Endothelial cell of umbilical vein (primary cell): ENCODE results near the gene SLC66A2. TPM values are rescaled to one million over a fixed set of nuclear protein-coding genes. Genes with fewer than 3 reads are reported as not detected.

Experiments used
- BruUV-seq: library from RNA; stranded (reverse); fragments of 400-500 nt; replicated peaks from 2 replicates; lab custom pipeline; 2021; lab: Mats Ljungman, UMichigan
- CTCF ChIA-PET: fragments of 300-600, 350-600 bp; sonication (Branson Sonifier 250); formaldehyde crosslinking; loops from one replicate; lab custom pipeline; 2021; ENCODE audit warnings: antibody characterized with exemption, inconsistent platforms; lab: Charles Lee
- POLR2A ChIA-PET: fragments of 300-600, 350-600 bp; sonication (Branson Sonifier 250); formaldehyde crosslinking; loops from one replicate; lab custom pipeline; 2021; ENCODE audit warnings: antibody characterized with exemption, inconsistent platforms; lab: Charles Lee
- DNase-seq: peaks from one replicate; pipeline ENCODE4 v3.0.0-alpha.2; 2011; ENCODE audit warnings: low read depth, low spot score
- FAIRE-seq: peaks from 2 replicates; lab custom pipeline; 2011; peaks lifted over from hg19 to GRCh38; lab: Jason Lieb, UNC
- H2AFZ ChIP-seq: 2 replicates; pipeline ENCODE4 v1.6.0; 2012; ENCODE audit warnings: low read depth, low read length, control low read depth, inconsistent platforms
- H3K27ac ChIP-seq: 2 replicates; pipeline ENCODE4 v1.5.1; 2011; ENCODE audit warnings: low read depth, mild to moderate bottlenecking, control low read depth, low read length, moderate library complexity; ENCODE audit not compliant: insufficient read depth
- H3K27me3 ChIP-seq, 2 experiments: 2 replicates each; pipeline versions ENCODE4 v1.6.0 to v1.6.1; 2011; ENCODE audit warnings: low read length in 2 of 2, mixed read lengths in 1 of 2; ENCODE audit not compliant: control insufficient read depth in 2 of 2, insufficient read depth in 2 of 2
- H3K36me3 ChIP-seq, 2 experiments: 2 replicates in 1 of 2; 3 replicates in 1 of 2; pipeline ENCODE4 v1.5.1; 2011; ENCODE audit warnings: low read length in 2 of 2, mild to moderate bottlenecking in 1 of 2, moderate library complexity in 1 of 2; ENCODE audit not compliant: control insufficient read depth in 2 of 2, insufficient read depth in 2 of 2; ENCODE audit errors: extremely low read depth in 1 of 2
- H3K4me1 ChIP-seq: 3 replicates; pipeline ENCODE4 v1.5.1; 2011; ENCODE audit warnings: mild to moderate bottlenecking, low read length; ENCODE audit not compliant: control insufficient read depth, insufficient read depth; ENCODE audit errors: extremely low read depth
- H3K4me2 ChIP-seq: 2 replicates; pipeline ENCODE4 v1.6.1; 2011; ENCODE audit warnings: low read length, control low read depth, mixed read lengths; ENCODE audit not compliant: insufficient read depth
- H3K4me3 ChIP-seq, 3 experiments: fragments of 200-600 bp in 1 of 3; sonication (generic), shearing (Covaris generic) in 1 of 3; replicated peaks in 1 of 3; 2 replicates each; pipeline ENCODE4 v1.5.1; 2011 to 2016; ENCODE audit warnings: control low read depth in 3 of 3, low read length in 3 of 3, mild to moderate bottlenecking in 2 of 3, inconsistent platforms in 1 of 3, low read depth in 1 of 3, moderate library complexity in 1 of 3; ENCODE audit not compliant: insufficient read depth in 1 of 3
- H3K79me2 ChIP-seq: 2 replicates; pipeline ENCODE4 v1.6.0; 2012; ENCODE audit warnings: low read length, inconsistent platforms; ENCODE audit not compliant: control insufficient read depth, insufficient read depth
- H3K9ac ChIP-seq: replicated peaks from 2 replicates; pipeline ENCODE3; 2011; ENCODE audit warnings: low read length, control low read depth; ENCODE audit not compliant: insufficient read depth; ENCODE audit errors: extremely low read depth
- H3K9me1 ChIP-seq: replicated peaks from 3 replicates; pipeline ENCODE4 v1.6.0; 2011; ENCODE audit warnings: mild to moderate bottlenecking, low read length; ENCODE audit not compliant: control insufficient read depth, insufficient read depth; ENCODE audit errors: extremely low read depth
- H3K9me3 ChIP-seq: replicated peaks from 2 replicates; pipeline ENCODE4 v1.5.1; 2012; ENCODE audit warnings: low read length, inconsistent platforms; ENCODE audit not compliant: control insufficient read depth, insufficient read depth
- H4K20me1 ChIP-seq: replicated peaks from 2 replicates; pipeline ENCODE3; 2011; ENCODE audit warnings: mild to moderate bottlenecking, low read length; ENCODE audit not compliant: control insufficient read depth, insufficient read depth; ENCODE audit errors: extremely low read depth
- CTCF ChIP-seq, 2 donors: IDR thresholded peaks; 1 replicate in 1 of 2; 2 replicates in 1 of 2; pipeline ENCODE4 v1.5.1; 2011; ENCODE audit warnings: low read length in 2 of 2, mild to moderate bottlenecking in 2 of 2, moderate library complexity in 2 of 2, control low read depth in 1 of 2, inconsistent platforms in 1 of 2, low read depth in 1 of 2; ENCODE audit not compliant: insufficient read depth in 1 of 2; ENCODE audit errors: extremely low read depth in 1 of 2
- EZH2 ChIP-seq: IDR thresholded peaks from 2 replicates; pipeline ENCODE4 v1.6.1; 2012; ENCODE audit warnings: borderline replicate concordance, low read depth, mild to moderate bottlenecking, moderate library complexity, low read length, inconsistent platforms; ENCODE audit not compliant: severe bottlenecking
- FOS ChIP-seq: IDR thresholded peaks from 2 replicates; pipeline ENCODE4 v1.6.1; 2011; ENCODE audit warnings: mild to moderate bottlenecking, low read length, moderate library complexity, borderline replicate concordance; ENCODE audit not compliant: insufficient read depth
- GATA2 ChIP-seq: IDR thresholded peaks from 2 replicates; pipeline ENCODE4 v1.7.0; 2011; ENCODE audit warnings: low read depth, mild to moderate bottlenecking, moderate library complexity, mixed read lengths, low read length; ENCODE audit not compliant: insufficient read length, insufficient read depth
- JUN ChIP-seq: IDR thresholded peaks from 2 replicates; pipeline ENCODE4 v1.6.1; 2011; ENCODE audit warnings: borderline replicate concordance, low read depth; ENCODE audit not compliant: insufficient read length, insufficient read depth
- MAX ChIP-seq: IDR thresholded peaks from 2 replicates; pipeline ENCODE4 v1.6.1; 2011; ENCODE audit not compliant: insufficient read depth, insufficient read length
- MYC ChIP-seq: IDR thresholded peaks from one replicate; pipeline ENCODE4 v1.6.1; 2011; ENCODE audit warnings: mild to moderate bottlenecking, low read depth, low read length
- POLR2A ChIP-seq: IDR thresholded peaks from 2 replicates; pipeline ENCODE4 v1.6.1; 2012; ENCODE audit warnings: low read depth, mild to moderate bottlenecking, control low read depth, low read length
- POLR2AphosphoS5 ChIP-seq: IDR thresholded peaks from 2 replicates; pipeline ENCODE4 v1.6.1; 2012; ENCODE audit warnings: low read depth, mild to moderate bottlenecking, control low read depth, low read length, moderate library complexity; ENCODE audit not compliant: insufficient read depth
- dilution Hi-C: fragments of 300-500 bp; cut with MboI; formaldehyde crosslinking; loops from one replicate; pipeline ENCODE4 v1.15.0; 2019; ENCODE audit warnings: low sequenced_read_pairs; ENCODE audit not compliant: extremely low pct_ligation_motif_present
- intact Hi-C: fragments of 100-400 bp; cut with micrococcal nuclease; formaldehyde crosslinking; loops from one replicate; pipeline ENCODE4 v1.10.0; 2022
- polyA plus RNA-seq, 4 experiments: library from polyadenylated mRNA; depleted of rRNA in 3 of 4; stranded (reverse) in 3 of 4; unstranded in 1 of 4; fragments of >200 nt; gene quantifications; 2 replicates each; pipeline versions ENCODE4 v1.2.1 to v1.2.3, GENCODE V29; 2011 to 2012; ENCODE audit warnings: missing spikeins in 1 of 4
- total RNA-seq: library from RNA; stranded (reverse); gene quantifications from 2 replicates; pipeline ENCODE4 v1.2.3, GENCODE V29; 2021

The SLC66A2 gene
- total and polyA plus RNA-seq, 2 donors (not counting 3 experiments of a cell fraction or from before 2014, with no cell fraction given): 32.5 to 37.1 TPM

- Histone ChIP-seq H3K27me3 (peaks cover 8 to 14% of the 10 kb centered on the region in 2 experiments), H4K20me1 (no peaks in the 10 kb centered on the region), H3K9me1 (no peaks in the 10 kb centered on the region), H3K4me2 (no peak overlapping the region), H3K4me1 (peaks cover 12% of the 10 kb centered on the region), H3K9me3 (no peaks in the 10 kb centered on the region), H3K27ac (no peak overlapping the region), H3K36me3 (no peaks in the 10 kb centered on the region), H3K4me3 (no peak overlapping the region), H2AFZ (no peak overlapping the region), H3K79me2 (no peaks in the 10 kb centered on the region), H3K9ac (no peak overlapping the region)
- DNase-seq (no peak), FAIRE-seq (no peak)
- BruUV-seq: no TSS peak
- no peak for TF ChIP-seq POLR2AphosphoS5
- TF ChIP-seq GATA2: no peak
- no peak for TF ChIP-seq CTCF (IDR thresholded peaks at IDR 0.05; ENCODE audit: extremely low read depth in 1 of 2, insufficient read depth in 1 of 2, low read depth in 1 of 2, low read length in 2 of 2)
- TF ChIP-seq MAX: no peak
- TF ChIP-seq EZH2: no peak
- no peak for TF ChIP-seq POLR2A
- no peak for TF ChIP-seq JUN
- TF ChIP-seq MYC: no peak
- no peak for TF ChIP-seq FOS
- ChIA-PET POLR2A (no interaction called here), CTCF (interaction anchor here (1.8 kb wide), 1 partner anchor 24 kb away, joined by 5 read pairs; no protein-coding TSS in a partner anchor)
- intact Hi-C loops: no loop called here
- dilution Hi-C loops: no loop called here
Observed at GRCh38 chr18:79962835-79963657, 11.6 kb upstream of the SLC66A2 start.
